ENCODE data around the gene AGPAT1.
"Not testable (repeated sequence)": the region's sequence is repeated elsewhere in the genome, so short reads cannot be mapped to it uniquely, and the experiment has no call there.

Gene AGPAT1

DNA sequence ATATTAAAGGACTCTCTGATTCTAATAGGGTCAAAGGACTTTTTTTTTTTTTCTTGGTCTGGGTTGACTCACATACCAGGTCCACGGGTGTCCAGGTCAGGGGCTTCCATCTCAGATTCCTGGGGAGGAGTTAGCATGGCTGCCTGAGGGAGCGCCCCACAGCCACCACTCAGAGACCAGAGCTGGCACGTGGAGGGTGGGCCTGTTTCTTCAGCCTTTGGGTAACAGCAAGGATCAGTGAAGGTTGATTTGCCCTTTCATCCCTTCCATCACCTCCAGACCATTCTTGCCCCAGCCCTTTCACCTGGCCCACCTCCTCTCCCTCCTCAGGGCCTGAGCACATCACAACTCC is 22.4 kb upstream of the AGPAT1 start:
- no peak for DNase-seq

DNA sequence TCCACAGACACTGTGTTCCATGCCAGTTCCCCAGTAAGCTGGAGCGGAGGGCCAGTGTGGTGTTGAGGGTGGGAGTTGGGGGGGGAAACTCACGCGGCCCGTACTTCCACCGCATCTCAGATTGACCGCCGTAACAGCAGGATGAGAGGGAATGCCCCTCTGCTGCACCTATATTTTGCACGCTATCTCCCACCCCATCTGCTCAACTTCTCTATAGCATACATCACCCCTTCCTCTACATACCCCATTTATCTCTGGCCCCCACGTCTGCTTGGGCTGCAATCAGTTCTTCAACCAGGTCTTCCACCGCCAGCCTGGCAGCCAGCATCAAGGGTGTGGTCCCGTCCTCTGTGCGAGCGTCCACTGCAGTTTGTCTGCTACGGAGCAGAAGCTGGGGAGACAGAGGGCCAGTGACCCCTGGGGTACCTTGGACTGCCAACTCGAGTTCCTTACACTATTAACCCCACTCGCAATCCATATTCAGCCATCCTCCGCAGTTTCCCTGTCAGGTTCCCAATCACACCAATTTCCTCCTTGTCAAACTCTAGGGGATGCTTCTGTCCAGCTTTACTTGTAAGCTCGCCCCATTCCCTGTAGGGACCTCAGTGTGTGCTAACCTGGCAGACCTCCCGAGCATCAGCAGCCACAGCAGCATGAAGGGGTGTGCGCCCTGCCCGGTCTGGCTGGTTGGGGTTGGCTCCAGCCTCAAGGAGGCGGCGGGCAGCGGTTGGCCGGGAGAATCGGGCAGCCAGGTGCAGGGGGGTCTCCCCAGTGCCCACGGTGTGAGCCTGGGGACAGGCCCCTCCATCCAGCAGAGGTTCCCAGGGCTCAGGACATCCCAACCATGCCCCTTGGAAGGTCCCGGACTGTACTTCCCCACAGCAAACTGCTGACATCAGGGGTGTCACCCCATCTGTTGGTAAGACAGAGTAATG is 21.1 kb upstream of the AGPAT1 start:
- peak; percentile 66 for DNase-seq

DNA sequence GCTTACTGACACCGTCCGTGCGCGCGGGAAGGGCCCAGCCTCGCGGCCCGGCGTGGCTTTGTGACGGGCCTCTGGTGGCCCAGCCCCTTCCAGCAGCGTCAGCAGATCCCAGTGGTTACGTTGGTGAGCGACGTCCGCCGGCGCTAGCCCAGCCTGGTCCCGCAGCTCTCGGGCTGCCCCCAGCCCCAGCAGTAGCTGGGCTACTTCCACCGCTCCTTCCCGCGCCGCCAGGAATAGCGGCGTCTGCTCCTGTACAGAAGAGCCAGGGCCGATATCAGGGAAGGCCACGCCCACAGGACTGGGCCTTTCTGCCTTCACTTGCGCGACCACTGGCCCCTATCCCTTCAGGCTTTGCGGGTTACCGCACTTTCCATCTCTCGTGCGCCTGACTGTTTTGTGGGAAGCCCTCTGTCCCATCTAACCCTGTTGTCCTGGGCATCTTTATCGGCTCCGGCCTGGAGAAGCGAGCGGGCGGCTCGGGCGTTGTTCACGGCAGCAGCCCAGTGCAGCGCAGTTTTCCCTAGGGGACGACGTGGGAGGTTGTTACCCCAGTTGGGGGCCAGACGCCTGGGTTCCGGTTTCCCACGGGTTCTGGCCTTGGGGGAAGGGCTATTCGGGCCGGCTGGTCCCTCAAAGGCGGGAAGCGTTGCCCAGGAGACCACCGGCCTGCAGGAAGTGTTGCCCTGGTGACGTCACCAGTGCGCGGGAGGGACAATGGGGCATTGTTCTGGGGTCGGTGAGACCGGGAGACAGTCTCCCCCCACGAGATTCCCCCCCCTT is 20.2 kb upstream of the AGPAT1 start:
- peak; percentile 81 for DNase-seq

DNA sequence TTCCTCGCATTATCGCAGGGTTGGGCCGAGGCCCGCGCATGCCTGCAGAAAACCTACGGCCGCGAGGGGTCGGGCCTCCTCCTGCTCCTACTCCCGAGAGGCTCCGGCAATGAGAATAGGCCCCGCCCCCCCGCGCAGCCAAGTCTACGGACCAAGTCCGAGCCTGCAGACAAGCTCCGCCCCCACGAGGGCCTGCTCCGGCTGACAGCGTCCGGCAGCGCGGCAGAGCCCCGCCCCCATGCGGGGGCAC is 19.7 kb upstream of the AGPAT1 start:
- peak; percentile 100 for DNase-seq

DNA sequence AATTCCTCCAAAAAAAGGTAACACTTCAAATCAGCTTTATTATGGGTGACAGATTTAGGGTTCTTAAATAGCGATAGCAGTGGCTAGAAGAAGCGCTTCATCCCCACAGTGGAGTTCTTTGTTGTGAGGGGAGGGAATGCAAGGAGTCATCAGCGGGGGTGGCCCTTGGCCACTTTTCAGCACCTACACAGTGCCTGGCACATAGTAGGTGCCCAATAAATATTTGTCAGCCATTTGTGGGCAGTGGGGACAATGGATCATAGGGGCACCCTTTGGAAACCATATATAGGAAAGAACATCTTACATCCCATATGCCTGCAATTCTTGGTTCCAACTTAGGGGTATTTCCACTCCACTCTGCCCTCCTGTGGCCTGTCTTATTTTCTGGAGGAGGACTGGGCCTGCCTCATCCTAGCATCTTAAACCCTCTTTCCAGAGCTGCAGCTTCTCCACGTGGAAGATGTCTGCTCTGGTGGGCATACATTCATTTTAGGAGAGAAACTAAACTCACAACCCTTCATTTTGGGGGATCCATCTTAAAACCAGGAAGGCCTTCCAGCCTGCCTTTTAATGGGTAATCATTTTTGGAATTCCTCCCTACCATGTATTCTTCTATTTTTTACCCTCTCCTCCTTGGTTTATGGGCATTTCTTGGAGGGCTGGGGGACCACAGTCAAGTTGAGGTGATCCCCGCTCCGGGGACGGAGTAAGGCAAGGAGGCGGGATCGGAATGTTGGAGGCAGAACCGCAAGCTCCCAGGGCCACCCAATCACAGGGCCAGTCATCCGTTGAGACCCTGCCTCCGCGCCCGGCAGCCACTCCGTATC is 19.2 kb upstream of the AGPAT1 start:
- peak; percentile 83 for DNase-seq

DNA sequence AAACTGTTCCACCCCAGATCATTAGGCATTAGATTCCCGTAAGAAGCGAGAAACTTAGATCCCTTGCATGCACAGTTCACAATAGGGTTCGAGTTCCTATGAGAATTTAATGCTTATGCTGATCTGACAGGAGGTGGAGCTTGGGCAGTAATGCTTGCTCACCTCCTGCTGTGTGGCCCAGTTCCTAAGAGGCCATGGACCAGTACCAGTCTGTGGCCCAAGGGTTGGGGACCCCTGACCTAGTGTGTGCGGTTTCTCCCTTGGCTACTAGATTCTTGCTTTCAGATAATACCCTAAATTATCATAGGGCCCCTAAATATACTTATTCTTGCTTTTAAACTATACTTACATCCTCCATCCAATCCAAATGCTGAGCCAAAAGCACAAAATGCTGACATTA is 18.5 kb upstream of the AGPAT1 start:
- no peak for DNase-seq

DNA sequence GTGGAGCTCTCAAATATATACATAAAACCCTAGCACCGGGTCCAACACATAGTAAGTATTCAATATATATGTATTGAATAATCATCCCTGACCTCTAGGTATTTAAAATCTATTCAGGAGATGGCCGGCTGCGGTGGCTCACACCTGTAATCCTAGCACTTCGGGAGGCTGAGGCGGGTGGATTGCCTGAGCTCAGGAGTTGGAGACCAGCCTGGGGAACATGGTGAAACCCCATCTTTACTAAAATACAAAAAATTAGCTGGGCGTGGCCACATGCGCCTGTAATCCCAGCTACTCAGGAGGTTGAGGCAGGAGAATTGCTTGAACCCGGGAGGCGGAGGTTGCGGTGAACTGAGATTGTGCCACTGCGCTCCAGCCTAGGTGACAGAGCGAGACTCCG is 17.2 kb upstream of the AGPAT1 start:
- DNase-seq: not testable (repeated sequence)

DNA sequence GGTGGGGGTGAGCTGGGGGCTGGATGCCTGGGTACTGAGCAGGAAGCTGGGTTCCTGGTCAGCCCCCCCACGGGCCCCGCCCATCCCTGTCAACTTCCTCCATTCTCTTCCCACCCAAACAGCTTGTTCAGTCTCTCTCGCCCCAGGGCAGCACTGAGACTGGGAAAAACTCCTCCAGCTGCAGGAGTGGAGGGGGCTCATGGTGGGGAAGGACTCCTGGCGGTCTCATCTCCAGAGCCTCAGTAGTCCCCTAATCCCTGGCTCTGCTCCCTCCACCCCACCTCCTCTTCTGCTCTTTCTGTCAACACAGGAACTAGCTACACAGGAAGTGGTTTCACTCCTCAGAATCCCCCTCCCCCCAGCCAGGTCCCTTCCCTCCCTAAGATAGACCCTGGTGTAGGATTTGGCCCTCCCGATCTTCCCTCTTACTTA is 16.7 kb upstream of the AGPAT1 start, which contains the start of gene GPSM3:
Gene GPSM3 (minus strand): TSS at position 36 of the 432 bp plus-strand sequence. CDS start 130 bp downstream, outside the sequence.
- DNase-seq: peak; percentile 81

DNA sequence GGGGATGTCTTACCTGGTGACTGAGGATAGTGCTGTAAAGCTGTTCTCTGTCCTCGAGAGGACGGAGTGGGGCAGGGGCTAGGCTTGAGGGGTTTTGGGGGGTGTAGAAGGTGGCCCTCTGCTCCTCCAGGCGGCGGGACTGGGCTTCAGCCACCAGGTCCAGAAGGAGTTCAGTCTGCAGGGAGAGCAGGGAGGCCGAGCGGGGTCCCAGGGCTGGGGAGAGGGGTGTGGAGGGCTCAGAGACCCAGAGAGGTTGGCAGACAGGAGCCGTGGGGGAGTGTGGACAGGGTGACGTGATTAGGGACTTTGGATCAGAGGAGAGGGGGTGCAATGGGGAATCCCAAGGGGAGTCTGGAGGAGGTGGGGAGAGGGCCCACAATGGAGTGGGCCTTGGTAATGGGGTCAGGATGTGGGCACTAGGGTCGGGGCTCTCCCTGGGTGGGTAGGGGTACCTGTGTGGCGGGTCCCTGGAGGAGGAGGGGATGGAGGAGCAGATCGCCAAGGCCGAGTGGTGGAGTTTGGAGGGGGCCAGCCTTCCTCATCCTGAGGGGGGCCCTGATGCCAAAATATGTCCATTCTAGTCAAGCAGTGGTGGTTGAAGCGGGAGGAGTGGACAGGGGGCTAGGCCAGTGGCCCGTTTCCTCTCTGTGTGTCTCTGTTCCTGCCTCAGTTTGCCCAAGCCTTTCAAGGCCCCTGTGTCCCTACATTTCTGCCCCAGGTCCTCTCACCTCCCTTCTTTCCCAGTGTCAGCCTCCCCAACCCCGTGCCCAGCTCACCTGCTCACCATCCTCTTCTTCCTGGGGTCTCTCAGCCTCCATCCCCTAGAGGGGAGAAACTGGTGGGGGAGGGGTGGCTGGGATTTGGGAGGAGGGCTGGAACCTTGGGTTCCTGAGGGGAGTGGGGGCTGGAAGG is 16.1 kb upstream of the AGPAT1 start:
- no peak for DNase-seq

DNA sequence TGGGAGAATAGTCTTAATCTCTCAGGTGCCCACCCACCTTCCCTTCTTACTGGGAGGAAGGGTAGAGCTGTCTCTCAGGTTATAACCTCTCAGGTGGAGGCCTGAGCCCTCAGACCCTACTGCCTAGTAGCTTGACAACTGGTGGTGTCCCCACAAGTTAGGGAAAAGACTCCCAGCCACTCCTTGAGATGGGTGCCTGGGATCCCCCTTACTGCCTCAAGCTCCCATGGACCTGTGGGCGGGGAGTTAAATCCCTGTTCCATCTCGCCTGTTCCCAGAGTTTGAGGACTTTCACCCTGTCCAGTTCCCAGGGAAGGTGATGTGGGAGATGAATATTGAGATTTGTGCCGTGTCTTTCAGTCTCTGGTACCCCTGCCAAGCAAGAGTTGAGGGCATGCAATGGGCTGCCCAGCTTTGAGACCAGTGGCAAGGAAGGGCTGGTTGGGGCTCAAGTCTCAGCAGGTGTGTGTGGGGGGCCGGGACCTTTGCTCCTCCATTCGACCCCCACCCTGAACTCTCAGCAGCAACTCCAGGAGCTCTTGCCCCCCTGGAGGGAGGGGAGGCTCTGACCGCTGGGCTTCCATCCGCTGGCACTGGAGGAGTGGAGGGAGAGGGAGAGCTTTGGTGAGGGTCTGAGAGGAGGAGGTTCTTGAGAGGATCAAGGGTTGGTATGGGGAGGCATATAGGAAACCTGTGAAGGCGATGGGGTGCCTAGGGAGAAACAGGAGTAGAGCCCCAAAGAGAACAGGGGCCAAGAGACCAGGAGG is 15.2 kb upstream of the AGPAT1 start:
- DNase-seq: no peak

DNA sequence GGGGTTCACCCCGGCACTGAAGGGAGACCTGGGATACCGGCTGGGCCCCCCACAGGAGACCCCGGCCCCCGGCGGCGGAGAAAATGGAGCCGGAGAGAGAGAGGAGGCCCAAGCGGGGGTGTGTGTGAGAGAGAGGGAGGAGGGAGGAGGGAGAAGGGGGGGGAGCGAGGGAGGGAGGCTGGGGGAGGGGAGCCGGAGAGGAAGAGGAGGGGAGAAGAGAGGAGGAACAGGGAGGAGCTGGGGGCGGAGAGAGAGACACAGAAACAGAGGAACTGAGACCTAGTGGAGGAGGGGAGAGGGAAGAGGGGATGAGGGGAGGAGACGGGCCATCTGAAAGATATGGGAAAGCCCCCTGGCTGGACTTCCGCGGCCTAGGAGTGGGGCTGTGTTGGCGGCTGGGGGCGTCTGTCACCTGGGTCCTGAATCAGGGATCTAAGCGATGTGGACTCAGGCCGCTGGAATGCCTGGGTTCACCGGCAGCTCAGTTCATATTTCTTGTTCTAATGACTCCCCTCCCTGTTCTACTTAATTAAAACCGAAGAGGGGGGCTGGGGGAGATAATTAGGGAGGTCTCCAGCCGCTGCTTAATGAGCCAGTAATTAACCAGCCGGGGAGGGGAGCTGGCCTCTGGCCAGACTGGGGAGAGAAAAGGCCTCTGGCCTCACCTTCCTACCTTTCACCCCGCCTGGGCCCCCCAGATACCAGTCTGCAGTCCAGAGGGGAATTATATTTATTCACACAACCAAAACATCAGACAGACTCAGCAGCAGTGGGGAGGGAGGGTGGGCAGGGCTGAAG is 14.4 kb upstream of the AGPAT1 start, which contains the start of gene PBX2:
Gene PBX2 (minus strand): TSS at position 149 of the 798 bp plus-strand sequence. CDS start 287 bp downstream, outside the sequence.
- peak; percentile 98 for DNase-seq

DNA sequence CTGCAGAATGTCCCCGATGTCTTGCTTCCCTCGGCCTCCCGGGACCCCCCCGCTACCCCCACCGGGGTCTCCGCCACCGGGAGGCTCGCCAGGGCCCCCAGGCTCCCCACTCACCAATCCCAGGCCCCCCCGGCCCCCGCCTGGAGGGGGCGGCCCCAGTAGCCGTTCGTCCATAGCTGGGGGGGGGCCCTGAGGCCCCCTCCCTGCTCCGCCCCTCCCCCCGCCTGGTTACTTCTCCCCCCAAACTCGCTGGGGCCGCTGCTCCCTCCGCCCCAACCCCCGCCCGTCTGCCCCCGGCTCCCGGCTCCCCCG is 13.8 kb upstream of the AGPAT1 start:
- no peak for DNase-seq

DNA sequence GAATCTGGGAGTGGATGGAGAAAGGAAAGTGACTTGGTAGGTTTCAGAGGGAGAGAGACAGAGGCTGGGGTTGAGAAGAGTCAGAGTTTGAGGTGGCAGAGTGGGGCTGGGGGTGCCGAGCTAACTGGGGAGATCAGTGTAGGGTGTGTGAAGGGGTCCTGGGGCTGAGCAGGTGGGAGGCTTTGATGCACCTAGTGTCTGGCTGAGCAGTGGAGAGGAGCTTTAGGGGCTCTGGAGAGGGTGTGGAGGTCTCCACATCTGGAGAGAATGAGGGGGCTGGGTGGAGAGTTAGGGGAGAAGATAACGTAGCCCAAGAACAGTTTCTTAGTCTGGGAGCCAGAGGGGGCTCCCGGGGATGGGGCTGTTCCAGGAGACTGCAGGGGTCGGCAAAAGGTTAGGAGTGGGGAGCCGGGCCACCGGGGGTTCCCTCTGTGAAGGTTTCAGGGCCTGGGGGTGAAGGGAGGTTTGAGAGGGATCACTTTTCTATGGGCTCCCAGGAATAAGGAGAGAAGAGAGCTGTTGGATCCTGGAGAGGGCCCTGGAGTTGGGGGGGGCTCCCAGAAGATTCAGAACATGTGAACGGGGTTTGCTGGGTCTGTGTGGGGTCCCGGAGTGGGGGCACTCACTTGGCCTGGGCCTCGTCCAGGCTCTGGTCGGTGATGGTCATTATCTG is 13.3 kb upstream of the AGPAT1 start:
- DNase-seq: no peak

DNA sequence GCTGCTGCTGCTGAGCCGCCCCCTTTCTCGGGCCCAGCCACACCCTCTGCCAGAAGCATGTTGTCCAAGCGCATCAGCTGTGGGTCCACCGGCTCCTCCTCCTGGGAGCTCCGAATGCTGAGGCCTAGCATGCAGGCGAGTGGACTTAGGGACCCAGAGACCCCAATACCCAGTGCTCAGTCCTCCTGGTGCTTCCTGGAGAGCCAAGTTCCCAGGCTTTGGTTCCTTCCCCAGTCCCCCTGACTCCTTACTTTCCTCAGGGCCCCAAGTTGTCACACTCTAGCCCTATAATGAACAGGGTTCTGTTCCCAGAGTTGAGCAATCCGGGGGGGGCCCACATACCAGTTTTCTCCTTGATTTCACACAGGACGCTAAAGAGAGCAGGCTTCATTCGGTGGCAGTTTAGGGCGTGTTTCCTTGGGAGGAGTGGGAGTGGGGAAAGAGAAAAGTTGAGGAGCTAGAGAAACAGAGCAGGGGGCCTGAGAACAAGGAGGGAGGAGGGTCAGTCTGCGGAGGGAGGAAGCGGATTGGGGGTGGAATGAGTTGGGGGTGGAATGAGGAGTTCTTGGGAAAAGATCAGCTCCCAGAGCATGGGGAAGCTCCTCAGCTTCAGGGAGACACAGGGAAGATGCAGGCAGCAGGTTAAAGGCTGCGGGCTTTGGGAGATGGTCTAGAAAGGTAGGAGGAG is 12.6 kb upstream of the AGPAT1 start:
- DNase-seq: no peak

DNA sequence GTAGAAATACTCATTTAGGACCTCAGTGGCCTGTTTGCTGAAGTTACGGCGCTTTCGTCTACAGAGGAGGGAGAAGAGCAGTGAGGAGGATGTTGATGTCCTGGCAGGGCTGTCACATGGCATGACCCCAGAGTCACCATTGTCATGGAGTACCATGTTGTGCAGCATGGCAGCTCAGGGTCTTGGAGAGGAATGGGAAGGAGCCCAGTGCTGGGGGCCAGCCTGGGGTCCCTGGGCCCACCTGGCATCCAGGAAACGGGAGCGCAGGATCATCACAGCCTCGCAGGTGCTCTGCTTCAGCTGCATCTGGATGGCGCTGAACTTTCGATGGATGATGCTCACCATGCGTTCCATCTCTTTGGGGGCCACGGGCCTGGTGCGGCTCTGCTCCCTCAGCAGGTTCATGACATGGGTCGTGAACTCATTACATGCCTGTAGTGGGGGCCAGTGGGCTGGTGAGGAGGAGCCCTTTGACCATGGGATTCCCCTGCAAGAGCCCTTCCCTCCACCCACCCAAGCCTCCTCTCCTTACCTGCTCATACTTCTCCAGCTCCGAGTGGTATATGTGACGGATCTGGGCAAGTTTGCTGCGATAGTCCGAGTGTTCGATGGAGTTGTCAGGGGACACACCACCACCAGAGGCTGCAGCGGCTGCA is 12.0 kb upstream of the AGPAT1 start:
- DNase-seq: not testable (repeated sequence)

DNA sequence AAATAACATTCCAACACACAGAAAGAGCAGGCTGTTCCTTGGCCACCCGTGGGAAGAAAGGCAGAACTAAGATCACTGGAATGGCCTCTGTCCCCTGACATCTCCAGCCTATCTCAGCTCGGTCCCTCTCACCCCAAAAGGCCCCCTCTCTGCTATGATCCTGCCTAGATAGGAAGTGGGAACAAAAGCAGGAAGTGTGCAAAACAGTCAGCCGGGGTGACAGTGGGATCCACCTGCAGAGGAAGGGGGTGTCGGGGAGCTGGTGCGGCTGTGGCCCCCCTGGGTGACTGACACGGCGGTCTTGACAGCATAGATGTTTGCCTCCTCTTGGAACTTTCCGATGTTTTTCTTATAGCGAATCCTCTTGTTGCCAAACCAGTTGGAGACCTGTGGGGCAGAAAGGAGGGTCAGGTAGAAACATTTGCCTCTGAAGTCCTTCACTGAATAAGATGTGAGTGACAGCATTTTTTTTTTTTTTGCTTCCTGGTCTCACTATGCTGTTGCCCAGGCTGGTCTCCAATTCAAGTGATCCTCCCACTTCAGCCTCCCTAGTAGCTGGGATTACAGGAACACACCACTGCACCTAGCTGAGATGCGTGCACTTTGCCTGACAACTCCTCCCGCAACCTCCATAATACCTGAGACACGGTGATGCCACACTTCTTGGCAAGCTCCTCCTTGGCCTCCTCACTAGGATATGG is 11.3 kb upstream of the AGPAT1 start:
- no peak for DNase-seq

DNA sequence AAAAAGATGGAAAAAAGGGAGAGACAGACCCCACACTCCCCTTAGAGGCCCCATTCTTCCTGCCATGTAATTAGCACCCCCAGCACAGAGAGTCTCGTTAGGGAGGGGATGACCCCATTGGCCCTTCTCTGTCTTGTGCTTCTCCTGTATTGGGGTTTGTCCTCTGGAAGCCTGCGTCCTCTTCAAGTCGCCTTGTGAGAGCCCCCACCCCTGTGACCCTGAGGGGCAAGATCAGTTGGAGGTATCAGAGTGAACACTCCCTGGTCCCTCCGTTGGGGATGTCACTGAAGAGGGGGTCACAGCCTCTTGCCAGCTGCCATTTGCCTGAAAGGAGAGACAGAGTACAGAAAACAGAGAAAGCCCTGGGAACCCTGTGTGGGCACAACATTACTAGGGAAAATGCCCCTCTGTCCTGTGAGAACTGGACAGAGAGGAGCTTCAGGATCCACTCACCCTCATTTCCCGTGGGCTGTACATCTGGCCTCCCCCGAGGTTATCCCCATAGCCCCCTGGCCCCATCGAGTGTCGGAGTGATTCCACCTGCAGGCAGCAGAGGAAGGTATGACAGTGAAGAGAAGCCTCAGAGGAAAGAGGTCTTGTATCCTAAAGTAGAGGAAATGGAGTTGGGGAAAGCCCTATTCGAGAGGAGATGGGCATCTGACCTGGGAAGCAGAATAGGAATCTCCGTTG is 10.4 kb upstream of the AGPAT1 start:
- not testable (repeated sequence) for DNase-seq

All from hematopoietic multipotent progenitor cell treated with erythropoietin and hydrocortisone succinate and interleukin-3 and kit ligand, for 6 days (in vitro differentiated cells).